ENCODE data around the gene MYO5B. TPM values are rescaled to one million over a fixed set of nuclear protein-coding genes. Genes with fewer than 3 reads are reported as not detected.

MYO5B gene
- total and polyA plus RNA-seq, 2 of the 4 experiments (the other 2 are of a cell fraction), result 0.24 to 0.54 TPM

GRCh38 chr18:50133526-50133925, 61.4 kb downstream of the MYO5B start:
- Histone ChIP-seq H3K36me3 (ENCODE audit: control insufficient read depth, insufficient read depth, low read length) (no peaks in the 10 kb centered on the region), H2BK15ac (ENCODE audit: low read depth, low read length) (no peak overlapping the region), H4K91ac (ENCODE audit: insufficient read depth, low read depth, low read length) (no peak overlapping the region), H2BK20ac (ENCODE audit: low read depth, low read length) (no peak overlapping the region), H3K4me1 (ENCODE audit: control insufficient read depth, insufficient read depth, low read length) (no peaks in the 10 kb centered on the region), H3K14ac (replicated peaks; ENCODE audit: low read depth, low read length) (no peak overlapping the region), H4K8ac (ENCODE audit: low read depth in 2 of 2, low read length in 2 of 2) (no peak overlapping the region), H3K4me3 (ENCODE audit: insufficient read depth, low read depth, low read length) (no peak overlapping the region), H3K79me1 (ENCODE audit: low read depth in 1 of 2, low read length in 2 of 2) (no peaks in the 10 kb centered on the region), H2BK120ac (ENCODE audit: low read depth, low read length) (no peak overlapping the region), H2BK5ac (ENCODE audit: low read depth, low read length, poor library complexity, severe bottlenecking) (no peak overlapping the region), H3K9me3 (ENCODE audit: control insufficient read depth, insufficient read depth, low read length) (no peaks in the 10 kb centered on the region), H4K20me1 (ENCODE audit: insufficient read depth, low read length) (no peaks in the 10 kb centered on the region), H2AFZ (replicated peaks; ENCODE audit: low read length, poor library complexity) (no peak overlapping the region), H4K5ac (ENCODE audit: low read depth, low read length) (no peak overlapping the region), H2AK9ac (replicated peaks; ENCODE audit: low read depth, low read length, poor library complexity) (no peak overlapping the region), H3K27ac (ENCODE audit: insufficient read depth, low read length) (no peak overlapping the region), H3K9me1 (ENCODE audit: insufficient read depth, low read length) (no peaks in the 10 kb centered on the region), H3K4me2 (ENCODE audit: low read depth, low read length) (no peak overlapping the region), H2AK5ac (ENCODE audit: low read depth, low read length) (no peak overlapping the region), H3K18ac (ENCODE audit: low read depth, low read length) (no peak overlapping the region), H3K9ac (ENCODE audit: low read depth, low read length) (no peak overlapping the region), H3K23ac (ENCODE audit: low read depth, low read length) (no peak overlapping the region), H3K4ac (ENCODE audit: low read depth, low read length) (no peak overlapping the region), H3K56ac (ENCODE audit: extremely low read depth, insufficient read depth, low read length) (no peak overlapping the region), H3K27me3 (ENCODE audit: control insufficient read depth, insufficient read depth, low read length) (no peaks in the 10 kb centered on the region)
- DNase-seq, result no peak
- CTCF ChIA-PET, result no interaction called here
- ATAC-seq (ENCODE audit: low read depth), result no peak
- POLR2A ChIA-PET (ENCODE audit: unreplicated experiment), result no interaction called here
- intact Hi-C loops (cut with micrococcal nuclease) (no loop called here), dilution Hi-C loops (cut with HindIII; ENCODE audit: low sequenced_read_pairs, unreplicated experiment) (no loop called here), in situ Hi-C loops (cut with MboI; ENCODE audit: low sequenced_read_pairs) (no loop called here)
- TF ChIP-seq RCOR1 (IDR thresholded peaks at IDR 0.05; ENCODE audit: insufficient replicate concordance, low read length) (no peak), USF2 (IDR thresholded peaks at IDR 0.05; ENCODE audit: low read depth, low read length) (no peak), FOS (IDR thresholded peaks at IDR 0.05; ENCODE audit: low read depth, low read length) (no peak), MAZ (IDR thresholded peaks at IDR 0.05; ENCODE audit: borderline replicate concordance, low read depth, low read length) (no peak), SMC3 (IDR thresholded peaks at IDR 0.05; ENCODE audit: low read depth, low read length) (no peak), MAFK (IDR thresholded peaks at IDR 0.05; ENCODE audit: low read depth, low read length) (no peak)
- no CpG with 5 or more reads among the region's 4 CpGs for WGBS, 2 experiments (ENCODE audit: extremely low coverage in 2 of 2, insufficient read length in 1 of 2)
- no TSS peak for BruUV-seq (replicated peaks)

All from IMR-90 (cell line).